Suppressor macrophage treated with lipopolysaccharide for 4 hours (primary cell): ENCODE results near the gene BAG5.
A peak's percentile ranks its signal among the peaks of the same experiment; 100 is the strongest.
"Not testable (repeated sequence)": the region's sequence is repeated elsewhere in the genome, so short reads cannot be mapped to it uniquely, and the experiment has no call there.

Experiments
- DNase-seq: peaks from one replicate; pipeline ENCODE4 v3.0.0-alpha.2; 2020

The BAG5 gene

GRCh38 chr14:103533999-103534575, 28.4 kb downstream of the BAG5 start:
- no peak for DNase-seq

GRCh38 chr14:103533137-103533998, 29.1 kb downstream of the BAG5 start:
- no peak for DNase-seq

- no peak for DNase-seq
Measured at GRCh38 chr14:103532216-103533136, 30.0 kb downstream of the BAG5 start.

GRCh38 chr14:103531421-103532215, 30.8 kb downstream of the BAG5 start:
- DNase-seq, result no peak

- DNase-seq, result no peak
Measured at GRCh38 chr14:103530831-103531230, 31.6 kb downstream of the BAG5 start.

- DNase-seq, result no peak
Measured at GRCh38 chr14:103530390-103530789, 32.1 kb downstream of the BAG5 start.

- DNase-seq, result no peak
Measured at GRCh38 chr14:103529383-103530365, 32.8 kb downstream of the BAG5 start.

- peak; percentile 93 for DNase-seq
Measured at GRCh38 chr14:103528587-103529382, 33.7 kb downstream of the BAG5 start, which contains the start of gene TRMT61A. Gene TRMT61A, plus strand, starts transcription at chr14:103529196. Its CDS starts 783 bp downstream, at chr14:103529979.

GRCh38 chr14:103528146-103528586, 34.3 kb downstream of the BAG5 start:
- no peak for DNase-seq

- DNase-seq, result peak; percentile 90
Measured at GRCh38 chr14:103527408-103528145, 34.9 kb downstream of the BAG5 start.

GRCh38 chr14:103526914-103527248, 35.6 kb downstream of the BAG5 start:
- peak; percentile 34 for DNase-seq

GRCh38 chr14:103526247-103526913, 36.1 kb downstream of the BAG5 start:
- peak; percentile 61 for DNase-seq

GRCh38 chr14:103525430-103526246, 36.8 kb downstream of the BAG5 start:
- DNase-seq, result not testable (repeated sequence)

- DNase-seq, result no peak
Measured at GRCh38 chr14:103524002-103524935, 38.2 kb downstream of the BAG5 start.

- DNase-seq, result no peak
Measured at GRCh38 chr14:103523575-103523954, 38.9 kb downstream of the BAG5 start.

- DNase-seq, result peak; percentile 78
Measured at GRCh38 chr14:103522649-103523574, 39.5 kb downstream of the BAG5 start, which contains the start of gene CKB. Gene CKB, minus strand, starts transcription at chr14:103522830. Its CDS starts 337 bp downstream, at chr14:103522493.
